Measurements from ENCODE around the gene OR2T11.
"Not testable (repeated sequence)": the region's sequence is repeated elsewhere in the genome, so short reads cannot be mapped to it uniquely, and the experiment has no call there.

OR2T11 gene, protein sequence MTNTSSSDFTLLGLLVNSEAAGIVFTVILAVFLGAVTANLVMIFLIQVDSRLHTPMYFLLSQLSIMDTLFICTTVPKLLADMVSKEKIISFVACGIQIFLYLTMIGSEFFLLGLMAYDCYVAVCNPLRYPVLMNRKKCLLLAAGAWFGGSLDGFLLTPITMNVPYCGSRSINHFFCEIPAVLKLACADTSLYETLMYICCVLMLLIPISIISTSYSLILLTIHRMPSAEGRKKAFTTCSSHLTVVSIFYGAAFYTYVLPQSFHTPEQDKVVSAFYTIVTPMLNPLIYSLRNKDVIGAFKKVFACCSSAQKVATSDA

DNA sequence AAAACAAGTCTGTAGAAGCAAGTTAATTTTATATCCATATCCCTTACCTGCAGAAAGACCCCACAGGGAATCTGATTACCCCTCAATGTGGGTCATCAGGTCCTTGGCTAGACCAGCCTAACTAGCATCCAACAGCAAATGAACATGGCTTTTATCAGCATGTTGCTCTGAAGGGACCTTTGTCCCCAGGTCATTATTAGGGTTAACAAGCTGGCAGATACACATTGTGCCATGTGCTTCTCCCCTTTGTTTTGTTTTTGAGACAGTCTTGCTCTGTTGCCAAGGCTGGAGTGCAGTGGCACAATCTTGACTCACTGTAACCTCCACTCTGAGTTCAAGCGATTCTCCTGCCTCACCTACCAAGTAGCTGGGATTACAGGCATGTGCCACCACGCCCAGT lies at the start of gene OR2T11:
TSS of gene OR2T11 (minus strand) at position 101 of the 400 bp plus-strand sequence. CDS start 7,963 bp downstream, outside the sequence.
- not testable (repeated sequence) for DNase-seq

DNA sequence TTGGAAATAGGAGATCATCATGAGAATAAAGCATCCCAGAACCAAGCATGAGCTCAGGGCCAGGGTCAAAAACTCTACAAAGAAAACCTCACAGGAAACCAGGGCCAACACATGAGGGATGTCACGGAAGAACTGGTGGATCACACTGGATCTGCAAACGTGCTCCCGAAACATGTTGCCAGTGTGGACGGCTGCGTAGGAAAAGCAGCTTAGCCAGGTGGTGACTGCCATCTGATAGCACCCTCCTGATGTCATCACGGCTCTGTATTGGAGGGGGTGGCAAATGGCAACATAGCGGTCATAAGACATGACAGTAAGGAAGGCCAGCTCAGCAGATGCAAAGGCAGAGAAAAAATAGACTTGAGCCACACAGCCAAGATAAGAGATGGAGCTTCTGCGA lies 46.8 kb upstream of the OR2T11 start:
- no peak for DNase-seq

DNA sequence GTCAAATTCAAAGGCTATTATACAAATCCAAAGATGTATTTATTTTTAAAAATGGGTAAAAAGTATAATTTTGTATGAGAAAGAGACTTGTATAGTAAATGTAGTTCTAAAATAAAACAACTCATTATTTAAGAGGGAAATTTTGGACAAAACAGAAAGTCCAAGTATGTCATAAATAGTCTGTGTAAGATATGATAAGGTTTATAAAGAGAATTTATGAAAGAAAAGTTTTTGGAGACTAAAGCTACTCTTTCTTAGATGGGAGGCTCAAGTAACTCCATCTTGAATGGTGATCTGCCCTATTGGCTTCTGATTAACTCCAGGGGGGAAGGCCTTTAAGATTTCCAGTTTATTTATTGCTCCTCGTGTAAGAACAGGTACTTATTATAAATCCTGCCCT lies 35.1 kb upstream of the OR2T11 start:
- no peak for DNase-seq

DNA sequence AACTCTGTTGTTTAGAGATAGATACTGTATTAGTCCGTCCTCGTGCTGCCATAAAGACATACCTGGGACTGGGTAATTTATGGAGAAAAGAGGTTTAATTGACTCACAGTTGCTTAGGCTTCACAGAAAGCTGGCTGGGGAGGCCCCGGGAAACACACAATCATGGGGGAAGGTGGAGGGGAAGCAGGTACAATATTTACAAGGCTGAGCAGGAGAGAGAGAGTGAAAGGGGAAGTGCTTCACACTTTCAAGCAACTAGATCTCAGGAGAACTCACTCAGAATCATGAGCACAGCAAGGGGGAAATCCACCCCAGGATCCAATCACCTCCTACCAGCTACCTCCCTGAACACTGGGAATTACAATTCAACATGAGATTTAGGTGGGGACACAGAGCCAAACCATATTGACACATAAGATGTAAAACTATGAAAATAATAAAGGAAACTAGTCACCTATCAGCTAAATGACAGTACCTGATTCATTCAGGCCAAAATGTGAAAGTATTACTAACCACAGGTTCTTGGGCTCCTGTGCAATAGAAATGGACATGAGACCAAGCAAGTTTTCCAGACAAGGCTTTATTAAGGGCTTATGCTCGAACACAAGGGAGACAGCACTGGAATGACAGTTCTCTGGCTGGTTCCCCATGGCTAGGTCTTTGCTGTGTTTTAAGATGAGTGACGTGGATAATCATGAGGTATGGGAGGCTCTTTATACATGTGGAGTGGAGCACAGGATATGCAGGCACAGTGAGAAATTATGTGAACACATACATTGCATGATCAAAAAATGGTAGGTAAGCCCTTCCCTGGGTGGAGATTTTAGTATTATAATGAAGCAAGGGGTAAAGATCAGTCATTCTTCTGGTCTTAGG lies 28.8 kb upstream of the OR2T11 start:
- not testable (repeated sequence) for DNase-seq

DNA sequence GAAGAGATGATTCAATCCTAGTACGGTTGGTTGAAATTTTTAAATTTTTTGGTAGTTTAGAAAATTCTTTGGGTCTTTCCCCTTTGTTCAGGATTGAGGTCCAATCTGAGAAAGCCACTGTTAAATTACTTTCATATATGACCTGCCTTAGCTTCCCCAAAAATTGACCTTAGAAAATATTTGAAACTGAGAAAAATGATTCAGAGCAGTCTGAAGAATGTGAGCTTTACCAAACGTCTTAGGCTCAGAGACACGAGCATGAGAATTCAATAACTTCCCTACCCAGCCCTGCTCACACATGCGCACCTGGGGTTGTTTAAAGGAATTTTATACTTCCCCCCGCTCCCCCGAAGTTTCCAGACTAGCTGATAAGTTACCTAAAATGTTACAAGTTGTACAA lies 21.9 kb upstream of the OR2T11 start:
- DNase-seq, result not testable (repeated sequence)

DNA sequence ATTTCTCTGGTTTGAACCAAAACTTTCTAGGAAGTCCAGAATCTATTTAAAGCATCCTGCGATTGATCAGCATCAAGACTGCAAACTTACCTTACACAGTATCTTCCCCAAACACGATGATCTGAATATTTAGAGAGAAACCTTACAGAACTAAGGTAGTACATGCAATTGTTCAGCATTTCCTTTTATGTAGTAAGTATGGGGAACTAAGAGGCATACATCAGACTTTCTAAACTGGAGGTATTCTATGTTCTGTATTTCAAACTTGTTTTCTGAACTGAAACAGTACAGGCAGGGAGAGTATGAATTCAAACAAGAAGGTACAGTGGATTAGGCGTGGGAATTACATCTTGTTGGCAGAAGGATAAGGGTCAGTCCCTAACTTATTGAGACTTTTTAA lies 20.5 kb upstream of the OR2T11 start, which contains the start of gene OR2T27:
TSS of gene OR2T27 (minus strand) at position 175 of the 400 bp plus-strand sequence. CDS start 4,644 bp downstream, outside the sequence.
- DNase-seq, result not testable (repeated sequence)

GRCh38 chr1:248648770-248649536 lies 14.1 kb upstream of the OR2T11 start:
- not testable (repeated sequence) for DNase-seq

DNA sequence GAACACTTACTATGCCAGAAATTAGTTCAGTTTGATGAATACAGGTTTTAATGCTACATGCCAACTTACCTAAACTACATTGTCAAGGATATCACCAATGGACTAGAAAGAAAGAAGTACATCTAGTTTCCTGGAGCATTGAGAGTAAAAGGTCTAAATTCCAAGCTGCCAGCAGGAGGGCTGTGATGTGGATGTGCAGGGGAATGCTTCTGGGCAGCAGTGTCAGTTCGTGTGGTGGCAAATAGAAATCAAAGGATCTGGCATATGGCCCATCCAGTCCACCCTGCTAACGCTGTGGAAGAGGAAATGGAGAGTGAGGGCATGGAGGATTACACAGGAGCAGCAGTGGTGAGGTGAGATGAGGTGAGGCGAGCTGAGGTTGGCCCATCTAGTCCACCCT lies 10.3 kb upstream of the OR2T11 start, which contains the start of gene OR2T35:
TSS of gene OR2T35 (minus strand) at position 101 of the 400 bp plus-strand sequence. CDS start 6,020 bp downstream, outside the sequence.
- DNase-seq, result not testable (repeated sequence)

DNA sequence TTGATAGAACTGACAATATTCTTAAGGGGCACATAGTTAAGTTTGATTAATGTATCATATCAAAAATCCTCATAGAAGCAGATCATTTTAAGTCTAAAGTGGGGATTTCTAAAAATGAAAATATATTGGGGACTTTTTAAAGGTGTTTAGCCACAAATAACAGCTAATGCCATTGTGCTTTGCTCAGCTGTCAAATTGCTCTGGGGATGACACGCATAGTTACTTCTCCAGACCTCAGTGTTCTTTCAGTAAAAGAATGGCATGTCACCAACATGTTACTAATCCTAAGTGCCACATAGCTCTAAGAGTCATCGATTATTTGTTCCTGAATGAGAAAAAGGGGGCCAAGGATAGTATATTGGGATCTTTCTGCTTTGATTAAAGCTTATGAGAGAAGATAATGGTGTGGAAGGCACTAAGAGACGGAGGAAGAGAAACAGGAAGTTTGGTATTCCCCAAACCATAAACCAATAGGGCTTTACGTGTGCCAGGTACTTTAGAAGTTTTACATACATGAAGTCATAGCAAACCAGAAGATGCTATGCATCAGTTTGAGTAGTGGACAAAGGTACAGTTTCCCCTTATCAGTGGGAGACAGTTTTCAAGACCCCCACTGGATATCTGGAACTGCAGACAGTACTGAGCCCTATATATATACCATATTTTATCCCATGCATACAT lies 8.2 kb upstream of the OR2T11 start:
- not testable (repeated sequence) for DNase-seq

GRCh38 chr1:248641583-248641982 lies 6.7 kb upstream of the OR2T11 start:
- not testable (repeated sequence) for DNase-seq

GRCh38 chr1:248640906-248641305 lies 6.0 kb upstream of the OR2T11 start:
- DNase-seq, result not testable (repeated sequence)

GRCh38 chr1:248639652-248640051 lies 4.8 kb upstream of the OR2T11 start:
- DNase-seq, result not testable (repeated sequence)

GRCh38 chr1:248636612-248637011 lies 1.7 kb upstream of the OR2T11 start:
- not testable (repeated sequence) for DNase-seq

DNA sequence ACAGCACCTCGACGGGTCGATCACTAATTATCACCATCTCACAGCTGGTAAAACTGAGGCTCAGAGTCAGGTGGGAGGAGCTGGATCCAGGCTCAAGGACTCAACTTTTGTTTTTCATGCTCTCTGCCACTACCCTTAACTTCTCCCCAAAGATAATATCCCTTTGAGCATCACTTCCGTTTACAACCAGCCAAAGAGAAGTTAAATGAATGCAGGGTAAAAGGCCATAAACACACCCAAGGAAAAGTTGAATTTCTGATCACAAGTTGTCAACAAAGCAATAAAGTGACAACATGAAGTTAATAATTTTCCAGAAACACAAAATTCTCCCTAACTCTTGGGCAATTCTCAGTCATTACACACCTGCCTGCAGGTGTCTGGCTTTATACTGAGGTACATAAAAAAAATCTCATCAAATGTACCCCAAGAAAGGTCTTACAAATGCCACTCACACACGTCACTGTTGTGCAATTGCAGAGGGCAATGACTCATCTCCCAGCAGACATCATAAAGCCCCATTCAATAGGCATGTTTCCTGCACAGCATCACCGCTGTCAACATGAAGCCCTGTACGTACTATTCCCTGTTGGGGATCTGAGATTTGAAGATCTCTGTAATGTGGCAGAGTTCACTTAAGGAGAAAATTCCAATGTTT lies 3.4 kb downstream of the OR2T11 start:
- DNase-seq, result no peak

- DNase-seq, result no peak
Measured at GRCh38 chr1:248630551-248630950, 4.3 kb downstream of the OR2T11 start.

GRCh38 chr1:248627971-248628844 lies 6.7 kb downstream of the OR2T11 start:
- no peak for DNase-seq

DNA sequence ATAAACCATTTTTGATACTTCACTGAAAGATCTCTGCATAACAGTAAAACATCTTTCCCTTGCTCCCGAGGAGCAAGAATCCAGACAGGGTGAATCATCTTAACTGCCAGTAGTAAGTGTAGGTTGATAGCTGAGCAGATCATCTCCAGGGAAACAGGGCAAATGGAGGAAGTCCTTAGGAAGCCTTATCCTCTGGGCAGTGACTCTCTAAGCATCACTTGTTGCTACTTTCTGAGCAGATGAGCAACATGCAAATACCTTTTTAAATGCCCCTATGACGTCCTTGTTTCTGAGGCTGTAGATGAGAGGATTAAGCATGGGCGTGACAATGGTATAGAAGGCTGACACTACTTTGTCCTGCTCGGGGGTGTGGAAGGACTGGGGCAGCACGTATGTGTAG lies 8.9 kb downstream of the OR2T11 start:
- no peak for DNase-seq

- DNase-seq, result no peak
Measured at GRCh38 chr1:248625166-248625565, 9.7 kb downstream of the OR2T11 start.

DNA sequence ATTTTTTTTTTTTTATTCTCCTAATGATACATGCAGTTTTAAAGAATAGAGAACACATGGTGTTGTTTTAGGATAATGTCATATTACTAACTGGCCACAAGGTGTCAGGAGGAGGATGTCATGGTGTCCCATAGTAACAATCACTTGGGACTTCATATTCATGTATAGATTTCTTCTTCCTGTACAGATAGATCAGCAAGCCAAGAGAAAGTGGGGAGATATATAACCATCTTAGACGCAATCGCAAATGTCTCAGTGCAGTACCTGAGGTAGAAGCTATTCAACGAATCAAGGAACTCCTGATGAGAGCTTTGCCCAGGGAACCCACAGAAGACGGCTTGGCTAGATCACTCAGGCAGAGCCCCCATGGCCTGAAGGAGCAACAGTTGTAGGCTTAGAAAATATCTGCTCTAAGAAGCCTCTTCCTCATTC lies 12.3 kb downstream of the OR2T11 start:
- no peak for DNase-seq

- no peak for DNase-seq
Measured at GRCh38 chr1:248621770-248622169, 13.1 kb downstream of the OR2T11 start.

GRCh38 chr1:248618878-248619277 lies 16.0 kb downstream of the OR2T11 start:
- DNase-seq, result peak; percentile 62
